Measurements from ENCODE around the gene KRTAP5-4.

- no peak for TF ChIP-seq CTCF (IDR thresholded peaks at IDR 0.05)
- no peak for TF ChIP-seq EZH2 (IDR thresholded peaks at IDR 0.05; ENCODE audit: borderline replicate concordance, insufficient read depth, low read depth, low read length, poor library complexity, severe bottlenecking)
Measured at GRCh38 chr11:1642288-1643145, 20.6 kb upstream of the KRTAP5-4 start.

Measured in B cell (primary cell).